Panc1 (cell line): ENCODE measurements around the gene OGDH.

Source experiments
- CTCF ChIP-seq: fragments of 450-650 bp; IDR thresholded peaks from 2 replicates; pipeline ENCODE4 v1.5.1; 2017; ENCODE audit warnings: mild to moderate bottlenecking
- POLR2AphosphoS5 ChIP-seq: IDR thresholded peaks from 2 replicates; pipeline ENCODE4 v1.6.1; 2012; ENCODE audit warnings: mild to moderate bottlenecking, low read depth, low read length, moderate library complexity
- SIN3A ChIP-seq: IDR thresholded peaks from 2 replicates; pipeline ENCODE4 v1.6.1; 2012; ENCODE audit warnings: low read depth, mild to moderate bottlenecking, low read length, moderate library complexity, borderline replicate concordance; ENCODE audit not compliant: insufficient read depth

- TF ChIP-seq CTCF (no peak), SIN3A (no peak), POLR2AphosphoS5 (no peak)
Observed at GRCh38 chr7:44616545-44616944, 10.1 kb downstream of the OGDH start.
